Mucosa of descending colon (tissue), 3 donors: ENCODE measurements around the gene TBCK. TPM values are rescaled to one million over a fixed set of nuclear protein-coding genes. Genes with fewer than 3 reads are reported as not detected.

ENCODE experiments used
- ATAC-seq: fragments of 200-7000 bp; cut with Tn5 transposase; one replicate; pipeline ENCODE4 v1.9.1; 2020; ENCODE audit warnings: mild to moderate bottlenecking, moderate library complexity
- DNase-seq, 3 donors: peaks; one replicate each; pipeline ENCODE4 v3.0.0-alpha.2; 2020
- H3K36me3 ChIP-seq: fragments of 200-600 bp; one replicate; pipeline ENCODE4 v1.8.0; 2021; ENCODE audit warnings: low read depth, mild to moderate bottlenecking
- H3K4me1 ChIP-seq: fragments of 200-600 bp; one replicate; pipeline ENCODE4 v1.8.0; 2021; ENCODE audit warnings: low read depth, mild to moderate bottlenecking
- H3K4me3 ChIP-seq: fragments of 200-600 bp; one replicate; pipeline ENCODE4 v1.8.0; 2021; ENCODE audit warnings: mild to moderate bottlenecking
- H3K9me3 ChIP-seq: fragments of 200-600 bp; one replicate; pipeline ENCODE4 v1.8.0; 2021; ENCODE audit warnings: mild to moderate bottlenecking
- intact Hi-C, 2 donors: fragments of 100-400 bp; cut with DNase I in 1 of 2; cut with micrococcal nuclease in 1 of 2; formaldehyde crosslinking; loops; one replicate each; pipeline versions ENCODE4 v1.11.0 to v1.11.1; 2022; cut with DNase I, micrococcal nuclease
- total RNA-seq, 3 donors: library from RNA; stranded (reverse); fragmentation: NEBNext Ultra II Directional in 2 of 3; extraction: Animal tissue kit (Norgen Biotek cat#: 25700) in 2 of 3; gene quantifications; one replicate each; pipeline versions ENCODE4 v1.2.1 to v1.2.4, GENCODE V29; 2021 to 2023
- TF ChIP-seq, protein P1 (sequence below): fragments of 200-600 bp; IDR thresholded peaks from one replicate; pipeline ENCODE4 v1.8.0; 2022; ENCODE audit warnings: antibody characterized with exemption, mild to moderate bottlenecking
- donor health status: DM: no; HTN: no; CAD: no; lungs with moderate emphysema.
- donor health status: DM: no; HTN: no; CAD: no.
- donor health status: DM: no; HTN: yes; CAD: no.

TBCK gene
- total RNA-seq, 3 donors from 2014 or later, result 23.1 to 42.5 (median 38.3) TPM

DNA sequence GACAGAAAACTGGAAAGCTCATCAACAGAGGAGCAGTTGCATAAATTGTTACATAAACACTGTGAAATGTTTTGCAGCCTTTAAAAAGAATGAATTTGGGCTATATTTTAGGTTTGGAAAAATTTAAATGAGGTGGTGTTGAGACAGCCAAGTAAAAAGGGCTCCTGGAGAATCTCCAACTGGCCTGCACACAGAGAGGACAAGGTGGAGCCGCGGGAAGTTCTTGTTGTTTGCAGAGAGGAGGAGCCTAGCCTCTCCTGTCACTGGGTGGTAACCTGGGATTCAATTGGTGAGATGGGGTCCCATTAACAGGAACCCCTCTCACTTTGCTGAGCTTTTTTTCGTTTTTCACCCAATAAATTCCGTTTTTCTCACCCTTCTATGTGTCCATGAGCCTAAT is 39.2 kb upstream of the TBCK start:
- ATAC-seq, result no peak
- intact Hi-C loops, result no loop called here
- Histone ChIP-seq H3K4me3 (no peak overlapping the region), H3K36me3 (no peaks in the 10 kb centered on the region), H3K4me1 (no peaks in the 10 kb centered on the region), H3K9me3 (no peaks in the 10 kb centered on the region)
- no peak for DNase-seq
- TF ChIP-seq, protein P1, sequence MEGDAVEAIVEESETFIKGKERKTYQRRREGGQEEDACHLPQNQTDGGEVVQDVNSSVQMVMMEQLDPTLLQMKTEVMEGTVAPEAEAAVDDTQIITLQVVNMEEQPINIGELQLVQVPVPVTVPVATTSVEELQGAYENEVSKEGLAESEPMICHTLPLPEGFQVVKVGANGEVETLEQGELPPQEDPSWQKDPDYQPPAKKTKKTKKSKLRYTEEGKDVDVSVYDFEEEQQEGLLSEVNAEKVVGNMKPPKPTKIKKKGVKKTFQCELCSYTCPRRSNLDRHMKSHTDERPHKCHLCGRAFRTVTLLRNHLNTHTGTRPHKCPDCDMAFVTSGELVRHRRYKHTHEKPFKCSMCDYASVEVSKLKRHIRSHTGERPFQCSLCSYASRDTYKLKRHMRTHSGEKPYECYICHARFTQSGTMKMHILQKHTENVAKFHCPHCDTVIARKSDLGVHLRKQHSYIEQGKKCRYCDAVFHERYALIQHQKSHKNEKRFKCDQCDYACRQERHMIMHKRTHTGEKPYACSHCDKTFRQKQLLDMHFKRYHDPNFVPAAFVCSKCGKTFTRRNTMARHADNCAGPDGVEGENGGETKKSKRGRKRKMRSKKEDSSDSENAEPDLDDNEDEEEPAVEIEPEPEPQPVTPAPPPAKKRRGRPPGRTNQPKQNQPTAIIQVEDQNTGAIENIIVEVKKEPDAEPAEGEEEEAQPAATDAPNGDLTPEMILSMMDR, result no peak

DNA sequence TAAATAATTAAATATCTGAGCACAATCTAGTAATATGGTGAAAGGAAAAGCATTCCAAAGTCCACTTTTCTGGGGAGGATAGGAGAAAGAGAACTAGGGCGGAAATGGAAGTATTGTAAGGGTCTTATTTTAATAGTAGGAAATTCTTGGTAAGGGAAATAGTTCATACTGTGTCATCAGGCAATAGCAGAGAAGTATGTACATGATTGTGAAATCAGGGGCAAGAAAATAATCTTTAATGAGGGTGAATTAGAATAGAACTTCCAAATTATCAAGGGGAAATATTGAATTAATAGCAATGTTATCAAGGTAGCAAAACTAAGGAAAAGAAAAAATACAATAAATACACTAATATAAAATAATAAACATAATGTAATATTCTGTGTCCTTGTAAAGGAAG is 37.8 kb upstream of the TBCK start:
- DNase-seq, result no peak
- no peaks in the 10 kb centered on the region for H3K36me3 ChIP-seq
- no peak overlapping the region for H3K4me3 ChIP-seq
- H3K4me1 ChIP-seq, result no peaks in the 10 kb centered on the region
- intact Hi-C loops, result no loop called here
- ATAC-seq, result no peak
- no peaks in the 10 kb centered on the region for H3K9me3 ChIP-seq
- TF ChIP-seq, protein P1, result no peak

DNA sequence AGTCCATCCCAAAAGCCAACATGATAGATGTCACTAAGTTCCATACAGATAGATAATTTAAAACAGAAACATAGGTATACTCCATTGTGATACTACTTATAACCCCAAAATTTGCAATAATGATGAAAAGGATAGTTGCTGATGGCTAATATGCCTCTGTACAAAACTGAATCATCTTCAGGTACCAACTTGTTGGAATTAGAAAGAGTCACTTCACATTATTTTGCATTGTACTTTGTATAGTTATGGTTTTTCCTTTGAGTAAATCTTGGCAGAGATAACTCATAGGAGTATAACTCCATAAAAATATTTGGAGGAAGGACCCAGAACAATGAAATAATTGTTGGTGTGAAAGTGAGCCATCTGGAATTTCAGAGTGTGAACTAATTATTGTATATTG is 35.0 kb upstream of the TBCK start:
- no peaks in the 10 kb centered on the region for H3K4me1 ChIP-seq
- ATAC-seq, result no peak
- H3K4me3 ChIP-seq, result no peak overlapping the region
- no peaks in the 10 kb centered on the region for H3K36me3 ChIP-seq
- no peaks in the 10 kb centered on the region for H3K9me3 ChIP-seq
- intact Hi-C loops, result no loop called here
- DNase-seq, result no peak
- TF ChIP-seq, protein P1, result no peak

DNA sequence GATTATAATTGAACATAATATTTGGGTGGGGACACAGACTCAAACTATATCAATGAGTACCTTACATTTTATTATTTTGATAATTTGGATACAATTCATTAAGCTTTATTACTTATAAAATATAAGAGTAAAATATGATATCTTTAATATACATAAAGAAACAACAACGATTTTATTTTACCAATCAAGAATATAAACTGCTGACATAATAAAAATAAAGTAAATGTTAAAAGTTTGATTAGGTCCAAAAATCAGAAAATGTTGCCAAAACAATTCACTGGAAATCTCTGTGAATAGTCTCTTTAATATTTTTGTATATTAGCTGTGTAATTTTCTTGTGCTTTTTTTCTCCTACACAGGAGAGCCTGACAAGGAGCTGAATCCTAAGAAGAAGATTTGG is 31.2 kb upstream of the TBCK start:
- Histone ChIP-seq H3K4me3 (no peak overlapping the region), H3K4me1 (no peaks in the 10 kb centered on the region), H3K9me3 (no peaks in the 10 kb centered on the region), H3K36me3 (no peaks in the 10 kb centered on the region)
- ATAC-seq, result no peak
- DNase-seq, result no peak
- TF ChIP-seq, protein P1, result no peak
- intact Hi-C loops, result no loop called here

DNA sequence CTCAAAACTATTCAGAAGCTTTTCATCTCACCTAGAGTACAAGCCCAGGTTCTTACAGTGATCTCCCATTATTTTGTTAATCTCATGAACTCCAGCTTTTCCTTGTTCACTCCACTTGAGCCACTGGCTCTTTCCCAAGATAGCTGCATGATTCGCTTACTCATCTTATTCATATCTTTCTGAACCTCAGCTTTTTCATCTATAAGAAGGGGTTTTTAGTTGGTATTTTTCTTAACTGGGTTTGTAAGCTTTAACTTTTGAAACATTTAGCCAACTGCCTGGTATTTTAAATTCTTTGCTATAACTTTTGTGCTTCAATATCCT is 28.6 kb upstream of the TBCK start:
- TF ChIP-seq, protein P1, result no peak
- H3K4me3 ChIP-seq, result no peak overlapping the region
- ATAC-seq, result no peak
- no peaks in the 10 kb centered on the region for H3K36me3 ChIP-seq
- H3K4me1 ChIP-seq, result no peaks in the 10 kb centered on the region
- no peaks in the 10 kb centered on the region for H3K9me3 ChIP-seq
- intact Hi-C loops, result no loop called here
- DNase-seq, result no peak

DNA sequence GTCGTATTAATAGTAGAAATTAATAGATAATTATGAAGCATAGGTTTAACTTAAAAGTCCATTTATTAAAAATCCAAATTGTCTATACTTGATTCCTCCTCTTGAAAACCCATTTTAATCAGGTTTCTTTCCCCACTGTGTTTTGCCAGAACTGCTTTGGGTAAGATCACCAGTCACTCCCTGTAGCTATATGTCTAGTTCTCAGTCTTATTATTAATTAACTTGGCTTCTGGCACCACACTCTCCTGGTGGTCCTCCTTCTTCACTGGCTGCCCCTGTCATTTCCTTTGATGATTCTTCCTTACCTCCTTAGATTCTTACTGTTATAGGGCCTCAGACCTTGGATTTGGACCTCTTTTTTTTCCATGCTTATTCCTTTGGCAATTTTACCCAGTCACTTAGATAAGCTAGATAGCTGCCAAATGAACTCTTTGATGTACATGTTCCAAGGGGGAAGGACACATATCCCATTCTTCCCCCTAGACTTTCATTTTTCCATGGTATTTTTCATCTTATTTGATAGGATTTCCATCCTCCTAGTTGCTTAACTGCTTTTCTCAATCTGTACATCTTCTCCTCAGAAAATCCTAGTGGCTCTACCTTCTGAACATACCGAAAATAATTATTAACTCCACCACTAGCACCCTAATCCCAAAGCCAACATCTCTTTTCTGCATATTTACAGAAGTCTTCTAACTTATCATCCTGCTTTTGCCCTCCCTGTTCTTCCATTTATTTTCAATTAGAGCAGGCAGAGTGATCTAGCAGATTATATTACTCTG is 28.0 kb upstream of the TBCK start:
- ATAC-seq (no peak), DNase-seq (no peak)
- intact Hi-C loops, result no loop called here
- Histone ChIP-seq H3K36me3 (no peaks in the 10 kb centered on the region), H3K4me3 (no peak overlapping the region), H3K9me3 (no peaks in the 10 kb centered on the region), H3K4me1 (no peaks in the 10 kb centered on the region)
- TF ChIP-seq, protein P1, result no peak
